ENCODE measurements around the gene PCNX2.

DNA sequence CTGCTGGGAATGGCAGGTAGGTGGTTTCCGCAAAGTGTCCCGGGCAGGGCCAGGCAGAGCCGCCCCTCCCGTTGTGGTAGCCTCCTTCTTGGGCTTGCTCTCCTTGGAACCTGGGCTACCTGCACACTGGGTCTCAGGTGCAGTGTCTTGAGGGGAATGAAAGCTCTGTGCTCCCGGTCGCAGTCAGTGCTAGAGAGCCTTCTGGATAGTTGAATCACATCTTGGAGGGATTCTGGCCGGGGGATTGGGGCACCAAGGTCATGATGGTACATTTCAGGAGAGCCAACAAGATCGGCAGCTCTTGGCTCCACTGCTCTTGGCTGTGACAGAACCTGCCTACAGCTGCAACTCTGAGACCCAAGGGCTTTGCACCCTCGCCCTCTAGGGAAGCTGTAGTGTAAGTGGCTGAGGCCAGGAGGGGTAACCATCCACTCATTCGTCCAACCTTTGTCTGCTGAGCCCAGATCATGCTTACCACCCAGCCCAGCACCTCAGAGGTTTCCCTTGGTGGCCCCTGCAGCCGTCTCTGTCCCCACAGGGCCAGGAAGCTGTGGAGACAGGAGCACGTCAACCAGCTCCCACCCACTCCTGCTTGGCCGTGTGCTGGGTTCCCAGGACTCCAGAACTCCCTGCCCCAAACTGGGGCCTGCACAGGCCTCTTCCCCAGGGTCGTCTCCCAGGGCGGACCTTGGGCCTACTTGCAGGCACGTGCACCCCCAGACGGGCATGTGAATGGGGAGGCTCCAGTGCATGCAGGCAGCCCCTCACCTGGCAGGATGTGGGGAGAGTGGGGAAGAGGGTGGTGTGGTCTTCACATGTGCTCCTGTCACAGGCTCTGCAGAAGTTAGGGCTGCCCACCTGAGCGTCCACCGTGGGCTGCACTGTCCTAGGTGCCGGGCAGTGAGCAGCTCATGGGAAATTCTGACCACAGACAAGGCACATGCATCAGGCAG, 305.1 kb downstream of the PCNX2 start:
- TF ChIP-seq, protein P1, sequence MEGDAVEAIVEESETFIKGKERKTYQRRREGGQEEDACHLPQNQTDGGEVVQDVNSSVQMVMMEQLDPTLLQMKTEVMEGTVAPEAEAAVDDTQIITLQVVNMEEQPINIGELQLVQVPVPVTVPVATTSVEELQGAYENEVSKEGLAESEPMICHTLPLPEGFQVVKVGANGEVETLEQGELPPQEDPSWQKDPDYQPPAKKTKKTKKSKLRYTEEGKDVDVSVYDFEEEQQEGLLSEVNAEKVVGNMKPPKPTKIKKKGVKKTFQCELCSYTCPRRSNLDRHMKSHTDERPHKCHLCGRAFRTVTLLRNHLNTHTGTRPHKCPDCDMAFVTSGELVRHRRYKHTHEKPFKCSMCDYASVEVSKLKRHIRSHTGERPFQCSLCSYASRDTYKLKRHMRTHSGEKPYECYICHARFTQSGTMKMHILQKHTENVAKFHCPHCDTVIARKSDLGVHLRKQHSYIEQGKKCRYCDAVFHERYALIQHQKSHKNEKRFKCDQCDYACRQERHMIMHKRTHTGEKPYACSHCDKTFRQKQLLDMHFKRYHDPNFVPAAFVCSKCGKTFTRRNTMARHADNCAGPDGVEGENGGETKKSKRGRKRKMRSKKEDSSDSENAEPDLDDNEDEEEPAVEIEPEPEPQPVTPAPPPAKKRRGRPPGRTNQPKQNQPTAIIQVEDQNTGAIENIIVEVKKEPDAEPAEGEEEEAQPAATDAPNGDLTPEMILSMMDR (conservative IDR thresholded peaks at IDR 0.05; ENCODE audit: low read depth, low read length) = no peak
- TF ChIP-seq EZH2 (IDR thresholded peaks at IDR 0.05; ENCODE audit: borderline replicate concordance, low read depth, low read length, poor library complexity, severe bottlenecking) = no peak
